Measurements from ENCODE around the gene TECPR1.

Gene TECPR1

DNA sequence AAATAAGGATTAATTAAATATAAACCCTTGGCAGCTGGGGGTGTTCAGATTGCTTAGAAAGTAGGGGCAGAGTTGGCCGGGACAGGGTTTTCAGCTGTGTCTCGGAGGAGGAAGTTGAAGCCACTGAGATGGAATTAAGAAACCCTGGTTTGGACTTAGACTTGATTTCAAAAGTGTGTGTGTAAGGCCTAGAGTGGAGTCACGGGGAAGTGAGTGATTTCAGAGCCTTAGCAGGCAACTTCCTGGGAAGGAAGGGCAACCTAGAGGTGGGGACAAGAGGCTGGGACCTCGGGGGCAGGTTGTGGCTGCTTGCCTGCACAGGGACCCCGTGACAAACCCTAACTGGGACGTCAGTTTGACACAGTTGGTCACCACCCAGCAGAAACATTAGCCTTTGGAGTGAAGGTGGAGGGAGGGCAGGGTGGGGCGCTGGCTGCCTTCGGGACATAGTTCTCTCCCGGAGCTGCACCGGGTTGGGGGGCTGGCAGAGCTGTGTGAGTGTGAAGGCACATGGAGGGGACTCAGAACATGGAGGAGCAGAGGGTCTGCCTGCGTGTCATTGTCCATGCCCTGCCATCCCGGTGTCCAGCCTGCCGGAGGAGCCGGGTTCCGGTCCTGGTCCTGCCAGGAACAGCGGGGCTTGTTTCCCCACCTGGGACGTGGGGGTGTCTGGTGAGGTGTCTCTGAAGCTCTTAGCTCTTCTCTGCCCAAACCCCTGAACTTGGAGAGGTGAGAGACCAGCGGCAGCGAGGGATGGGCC, 31.3 kb upstream of the TECPR1 start:
- DNase-seq (ENCODE audit: low read depth in 2 of 2): no peak

DNA sequence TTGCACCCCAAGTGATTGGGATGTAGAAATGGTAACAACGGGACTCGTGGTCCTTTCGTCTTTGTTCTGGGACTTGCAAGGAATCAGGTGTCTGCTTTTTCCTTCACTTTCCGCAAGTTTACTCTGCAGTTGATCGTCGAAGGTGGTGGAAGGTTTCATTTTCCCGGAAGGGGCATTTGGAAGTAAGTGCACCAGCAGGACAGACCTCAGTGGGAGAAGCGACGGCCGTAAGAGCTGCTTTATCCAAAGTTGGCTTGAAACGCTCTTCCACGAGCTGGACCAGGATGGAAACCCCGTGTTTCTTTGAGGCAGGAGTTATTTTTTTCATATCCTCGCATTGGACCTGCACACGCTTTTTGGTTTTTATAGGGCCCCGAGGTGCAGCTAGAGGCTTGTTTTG, 30.7 kb upstream of the TECPR1 start:
- no peak for DNase-seq (ENCODE audit: low read depth in 2 of 2)

DNA sequence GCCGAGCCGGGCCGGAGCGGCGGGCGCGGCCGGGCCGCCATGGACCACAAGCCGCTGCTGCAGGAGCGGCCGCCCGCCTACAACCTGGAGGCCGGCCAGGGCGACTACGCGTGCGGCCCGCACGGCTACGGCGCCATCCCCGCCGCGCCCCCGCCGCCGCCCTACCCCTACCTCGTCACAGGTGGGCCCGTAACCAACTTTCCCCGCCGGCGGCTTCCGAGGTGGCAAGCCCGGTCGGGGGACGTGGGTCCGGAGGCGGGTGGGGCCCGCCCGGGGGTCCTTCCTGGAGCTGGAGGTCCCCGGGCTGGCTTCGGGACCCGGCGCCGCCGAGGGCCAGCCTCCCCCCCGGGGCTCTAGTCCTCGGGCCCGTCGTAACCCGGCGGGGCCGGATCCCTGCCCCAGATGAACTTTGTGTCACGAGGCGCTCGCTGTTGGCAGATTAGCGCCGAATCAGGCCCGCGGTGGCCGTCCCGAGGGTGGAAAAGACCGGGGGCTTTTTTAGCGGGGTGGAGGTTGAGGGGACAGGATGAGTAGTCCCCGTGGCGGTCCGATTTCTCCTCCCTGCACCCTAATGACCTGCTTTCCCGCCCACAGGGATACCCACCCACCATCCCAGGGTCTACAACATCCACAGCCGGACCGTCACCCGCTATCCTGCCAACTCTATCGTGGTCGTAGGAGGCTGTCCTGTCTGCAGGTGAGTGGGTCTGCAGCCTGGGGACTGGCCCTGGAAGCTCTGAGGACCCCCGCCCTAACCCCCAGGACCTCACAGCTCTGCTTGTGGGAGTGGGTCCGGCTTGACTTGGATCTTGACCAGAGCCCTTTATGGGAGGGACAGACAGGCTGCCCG, 29.9 kb upstream of the TECPR1 start:
- peak; percentile 8 to 16 for DNase-seq (ENCODE audit: low read depth in 2 of 2)

DNA sequence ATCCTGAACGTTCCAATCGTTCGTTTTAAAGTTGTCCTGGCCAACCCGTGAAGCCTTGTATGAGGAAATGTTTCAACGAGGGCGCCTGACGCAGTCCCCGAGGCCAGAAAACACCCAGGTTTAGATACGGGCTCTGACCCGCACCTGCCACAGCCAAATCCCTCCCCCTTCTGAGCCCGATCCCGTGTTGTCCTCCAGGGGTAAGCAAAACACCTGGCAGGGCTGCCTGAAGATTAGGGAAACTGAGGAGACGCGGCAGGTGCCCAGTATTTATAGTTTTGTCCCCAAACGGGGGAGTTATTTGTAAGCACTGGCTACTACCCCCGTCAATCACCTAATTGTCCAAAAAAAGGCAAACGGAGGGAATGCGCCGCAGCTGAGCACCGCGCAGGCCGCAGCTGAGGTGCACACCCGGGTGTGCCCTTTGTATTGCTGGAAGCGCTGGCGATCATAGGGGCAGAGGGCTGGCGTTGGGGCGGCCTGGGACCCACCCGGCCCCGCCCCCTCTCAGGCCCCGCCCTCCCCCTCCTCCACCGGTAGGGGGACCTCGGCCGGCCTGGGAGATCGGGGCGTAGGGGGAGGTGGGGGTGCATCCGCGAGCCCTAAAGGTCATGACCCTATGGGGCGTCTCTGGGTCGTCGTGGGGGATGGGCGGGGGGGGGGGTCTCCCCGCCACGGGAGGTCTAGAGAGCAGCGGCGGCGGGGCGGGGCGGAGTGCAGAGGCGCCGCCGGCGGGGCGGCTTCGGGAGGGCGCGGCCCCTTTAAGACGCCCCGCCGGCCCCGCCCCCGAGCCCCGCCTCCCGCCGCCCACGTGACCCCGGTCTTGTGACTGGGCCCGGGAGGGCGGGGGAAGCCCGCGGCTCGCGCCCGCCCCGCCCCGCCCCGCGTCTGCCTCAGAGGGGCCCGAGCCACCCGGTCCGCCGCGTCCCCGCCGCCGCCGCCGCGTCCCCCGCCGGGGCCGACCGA, 29.0 kb upstream of the TECPR1 start, which contains the start of gene BRI3:
TSS of gene BRI3 (plus strand) at position 896 of the 966 bp plus-strand sequence. CDS start 110 bp downstream, outside the sequence.
- DNase-seq (ENCODE audit: low read depth in 2 of 2): peak; percentile 83 to 91

DNA sequence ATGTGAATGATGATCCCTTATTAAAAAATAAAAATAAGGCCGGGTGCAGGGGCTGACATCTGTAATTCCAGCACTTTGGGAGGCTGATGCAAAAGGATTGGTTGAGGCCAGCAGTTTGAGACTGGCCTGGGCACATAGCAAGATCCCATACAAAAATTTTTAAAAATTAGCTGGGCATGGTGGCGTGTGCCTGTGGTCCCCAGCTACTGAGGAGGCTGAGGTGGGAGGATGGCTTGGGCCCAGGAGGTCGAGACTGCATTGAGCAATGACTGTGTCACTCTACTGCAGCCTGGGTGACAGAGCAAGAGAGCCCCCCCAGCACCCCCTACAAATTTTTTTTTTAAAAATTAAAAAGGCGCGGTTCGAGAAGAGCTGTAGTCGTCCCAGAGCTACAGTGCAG, 28.3 kb upstream of the TECPR1 start:
- DNase-seq (ENCODE audit: low read depth in 2 of 2): no peak

DNA sequence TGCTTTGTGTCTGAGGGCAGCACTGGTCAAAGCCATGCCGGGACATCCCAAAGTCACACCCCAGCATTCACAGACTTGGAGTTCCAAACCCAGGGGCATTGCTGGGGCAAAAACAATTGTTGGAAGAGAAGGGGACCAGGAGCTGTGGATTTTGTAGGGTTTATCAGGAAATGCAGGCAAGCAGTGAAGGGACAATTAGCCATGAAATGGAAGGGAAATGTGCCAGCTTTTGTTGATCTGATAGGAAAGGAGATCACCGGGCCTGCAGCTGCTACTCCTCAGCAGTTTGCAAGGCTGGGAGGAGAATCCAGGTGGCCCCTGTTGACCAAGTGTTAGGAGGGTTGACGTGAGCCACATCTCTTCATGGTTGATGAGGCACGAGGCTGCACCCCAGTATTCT, 26.9 kb upstream of the TECPR1 start:
- DNase-seq (ENCODE audit: low read depth in 2 of 2): no peak

DNA sequence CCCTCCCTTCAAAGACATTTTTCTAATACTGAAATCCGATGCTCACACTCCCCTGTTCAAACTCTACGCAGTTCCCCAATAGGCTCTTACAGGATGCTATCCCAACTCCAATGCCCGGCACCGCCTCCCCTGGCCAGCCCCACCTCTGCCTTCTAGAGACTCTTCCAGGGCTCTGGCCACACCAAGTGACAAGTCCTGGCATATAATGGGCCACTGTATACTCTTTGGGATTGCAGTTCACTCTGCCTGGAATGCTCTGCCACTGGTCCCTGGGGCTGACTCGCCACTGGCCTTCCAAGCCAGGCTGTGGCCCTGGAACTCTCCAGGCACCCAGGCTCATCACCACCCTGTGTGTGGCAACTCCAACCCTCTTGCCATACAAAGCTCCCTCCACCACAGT, 26.4 kb upstream of the TECPR1 start:
- no peak for DNase-seq (ENCODE audit: low read depth in 2 of 2)

DNA sequence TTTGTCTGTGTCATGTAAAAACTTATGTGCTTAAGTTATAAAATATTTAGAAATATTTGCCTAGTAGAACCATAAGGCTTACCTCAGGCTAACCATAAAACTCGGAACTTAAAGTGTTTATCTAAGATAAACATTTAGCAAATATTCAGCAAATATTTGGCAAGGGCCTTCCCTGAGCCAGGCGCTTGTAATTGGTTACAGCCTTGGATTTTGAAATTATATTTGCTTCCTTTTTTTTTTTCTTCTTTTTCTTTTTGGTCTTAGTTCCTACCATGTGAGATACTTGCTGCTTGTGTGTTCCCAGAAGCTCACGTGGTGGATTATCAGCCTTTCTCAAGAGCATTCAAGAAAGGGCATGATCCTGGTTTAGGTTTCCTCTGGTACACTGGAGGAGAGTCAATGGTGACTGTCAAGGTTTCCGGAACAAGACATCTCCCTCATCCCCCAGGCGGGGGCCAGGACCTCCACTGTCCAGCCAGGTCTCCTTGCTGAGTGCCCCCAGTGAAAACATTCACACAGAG, 24.3 kb upstream of the TECPR1 start:
- no peak for DNase-seq (ENCODE audit: low read depth in 2 of 2)

DNA sequence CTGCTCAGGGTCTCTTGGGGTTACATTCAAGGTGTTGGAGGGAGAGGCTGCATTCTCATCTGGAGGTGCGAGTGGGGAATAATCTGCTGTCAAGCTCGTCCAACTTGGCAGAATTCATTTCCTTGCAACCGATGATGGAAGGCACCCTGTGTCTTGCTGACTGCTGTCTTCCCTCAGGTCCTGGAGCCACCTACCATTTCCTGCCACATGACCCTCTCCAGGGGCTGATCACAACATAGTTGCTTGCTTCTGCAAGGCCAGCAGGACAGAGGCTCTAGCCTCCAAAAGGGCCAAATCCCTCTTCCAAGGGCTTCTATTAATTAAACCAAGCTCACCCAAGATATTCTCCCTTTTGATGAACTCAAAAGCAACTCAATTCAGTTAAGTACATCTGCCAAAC, 15.3 kb upstream of the TECPR1 start:
- no peak for DNase-seq (ENCODE audit: low read depth in 2 of 2)

DNA sequence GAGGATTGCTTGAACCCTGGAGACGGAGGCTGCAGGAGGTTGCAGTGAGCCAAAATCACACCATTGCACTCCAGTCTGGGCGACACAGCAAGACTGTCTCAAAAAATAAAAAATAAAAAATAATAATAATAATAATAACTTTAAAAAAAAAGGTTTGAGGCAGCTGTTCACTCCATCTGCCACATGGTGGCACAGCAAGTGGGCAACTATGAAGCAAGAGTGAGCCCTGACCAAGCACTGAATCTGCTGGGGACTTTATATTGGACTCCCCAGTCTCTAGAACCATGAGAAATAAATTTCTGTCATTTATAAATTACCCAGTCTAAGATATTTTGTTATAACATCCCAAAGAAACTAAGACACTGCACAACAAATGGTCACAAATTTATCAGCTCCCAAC, 14.8 kb upstream of the TECPR1 start:
- DNase-seq (ENCODE audit: low read depth in 2 of 2): no peak

DNA sequence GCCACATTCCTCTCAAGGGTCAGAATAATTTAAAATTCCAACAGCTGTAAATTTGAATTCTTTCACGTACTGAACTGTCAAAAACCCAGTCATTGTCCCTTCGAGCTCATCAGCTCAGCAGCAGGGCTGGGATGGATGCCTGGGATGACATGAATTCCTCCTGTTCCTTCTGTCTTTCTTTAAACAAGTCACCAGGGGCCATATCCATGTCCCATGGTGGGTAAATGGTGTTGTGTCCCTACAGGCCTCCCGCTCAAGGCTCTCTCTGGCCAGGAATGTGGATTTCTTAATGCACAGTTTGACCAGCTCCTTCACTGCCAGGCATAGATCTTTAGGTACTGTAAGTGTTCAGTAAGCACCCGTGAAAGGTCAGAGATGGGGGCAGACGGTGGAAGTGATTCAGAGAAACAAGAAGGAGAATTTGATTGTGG, 13.8 kb upstream of the TECPR1 start:
- DNase-seq (ENCODE audit: low read depth in 2 of 2): no peak

DNA sequence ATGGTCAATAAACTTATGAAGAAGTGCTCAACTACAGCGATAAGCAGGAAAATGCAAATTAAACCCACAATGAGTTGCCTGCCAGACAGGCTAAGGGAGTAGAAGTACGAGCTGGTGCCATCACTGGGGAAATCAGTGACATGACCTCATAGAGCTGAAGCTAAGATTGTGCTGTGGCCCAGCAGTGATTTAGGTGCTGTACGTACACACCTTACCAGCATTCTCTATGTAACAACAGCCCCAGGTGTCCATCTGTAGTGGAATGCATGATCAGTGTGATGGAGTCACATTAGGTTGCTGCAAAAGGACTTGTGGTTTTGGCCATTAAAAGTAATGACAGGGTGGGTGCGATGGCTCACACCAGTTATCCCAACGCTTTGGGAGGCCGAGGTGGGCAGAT, 5.7 kb upstream of the TECPR1 start:
- DNase-seq (ENCODE audit: low read depth in 2 of 2): no peak

DNA sequence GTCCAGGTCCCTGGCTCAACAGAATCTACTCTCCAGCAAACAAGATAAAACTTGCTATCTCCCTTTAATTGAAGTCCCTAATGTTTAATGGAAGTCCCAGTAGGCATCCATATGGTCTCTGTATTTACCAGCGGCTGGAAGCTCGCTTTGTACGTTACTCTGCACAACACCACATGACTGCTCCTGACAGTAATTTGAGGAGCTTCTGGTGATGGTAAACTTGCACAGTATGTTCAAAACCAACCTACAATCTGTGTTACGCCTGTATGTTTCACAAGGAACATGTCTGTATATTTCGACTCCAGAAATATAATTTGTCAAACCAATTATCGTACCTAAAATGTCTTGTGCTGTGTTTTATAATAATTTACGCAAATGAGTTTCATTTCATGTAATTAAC, 4.4 kb upstream of the TECPR1 start:
- DNase-seq (ENCODE audit: low read depth in 2 of 2): no peak

DNA sequence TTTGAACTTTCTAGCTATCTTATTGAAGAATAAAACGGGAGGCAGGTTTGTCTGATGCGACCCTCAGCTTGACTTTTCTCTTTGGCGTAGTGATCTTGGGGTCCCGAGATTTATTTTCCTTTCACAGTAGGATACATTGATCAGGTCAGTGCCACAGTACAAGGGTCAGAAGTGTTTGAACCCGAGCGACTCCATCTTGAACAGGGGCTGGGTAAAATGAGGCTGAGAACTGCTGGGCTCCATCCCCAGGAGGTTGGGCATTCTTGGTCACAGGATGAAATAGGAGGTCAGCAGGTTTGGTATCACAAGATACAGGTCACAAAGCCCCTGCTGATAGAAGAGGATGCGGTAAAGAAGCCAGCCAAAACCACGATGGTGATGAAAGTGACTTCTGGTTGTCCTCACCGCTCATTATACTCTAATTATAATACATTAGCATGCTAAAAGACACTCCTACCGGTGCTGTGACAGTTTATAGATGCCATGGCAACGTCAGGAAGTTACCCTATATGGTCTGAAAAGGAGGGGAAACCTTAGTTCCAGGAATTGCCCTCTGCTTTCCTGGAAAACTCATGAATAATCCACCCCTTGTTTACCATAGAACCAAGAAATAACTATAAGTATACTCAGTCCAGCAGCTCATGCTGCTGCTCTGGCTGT, 3.0 kb upstream of the TECPR1 start:
- no peak for DNase-seq (ENCODE audit: low read depth in 2 of 2)

DNA sequence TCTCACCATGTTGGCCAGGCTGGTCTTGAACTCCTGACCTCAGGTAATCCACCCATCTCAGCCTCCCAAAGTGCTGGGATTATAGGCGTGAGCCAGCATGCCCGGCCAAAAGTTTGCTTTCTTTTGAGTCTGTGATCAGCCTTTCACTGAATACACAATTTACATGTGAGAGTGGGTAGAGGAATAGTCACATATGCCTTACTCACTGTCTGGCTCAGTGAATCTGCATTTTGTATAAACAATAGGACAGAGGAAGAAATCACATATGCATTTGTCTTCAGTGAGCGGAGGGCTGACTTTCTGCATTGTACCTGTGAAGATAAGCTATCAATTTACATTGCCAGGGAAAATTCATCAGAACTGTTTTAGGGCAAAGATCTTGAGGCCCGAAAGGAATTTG, 2.5 kb upstream of the TECPR1 start:
- DNase-seq (ENCODE audit: low read depth in 2 of 2): no peak

DNA sequence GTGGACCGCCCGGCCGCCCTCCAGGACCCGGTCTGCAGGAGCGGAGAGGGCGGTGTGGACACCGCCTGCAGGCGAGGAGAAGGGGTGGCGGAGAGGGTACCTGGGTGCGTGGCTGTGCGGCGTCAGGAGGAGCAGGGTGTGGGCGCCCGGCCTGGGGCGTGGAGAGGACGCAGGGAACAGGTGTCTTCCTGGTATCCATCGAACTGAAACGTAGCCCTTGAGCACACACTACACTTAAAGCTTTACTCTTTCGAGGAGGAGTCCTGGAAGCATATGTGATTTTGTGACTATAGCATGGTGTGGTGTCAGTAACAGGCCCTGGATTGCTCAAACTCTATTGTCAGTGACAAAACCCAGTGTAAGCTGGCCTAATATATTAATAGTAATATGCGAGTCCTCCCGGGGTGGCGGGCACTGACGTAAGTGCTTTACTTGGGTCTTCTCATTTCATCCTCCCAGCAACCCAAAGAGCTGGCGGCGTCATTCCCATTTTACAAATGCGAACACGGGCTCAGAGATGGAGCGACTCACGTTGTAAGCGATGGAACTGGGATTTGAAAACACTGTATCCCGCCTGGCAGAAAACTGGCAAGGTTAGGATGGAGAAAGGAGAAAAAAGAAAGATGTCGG, 508 bp upstream of the TECPR1 start:
- DNase-seq (ENCODE audit: low read depth in 2 of 2): no peak

DNA sequence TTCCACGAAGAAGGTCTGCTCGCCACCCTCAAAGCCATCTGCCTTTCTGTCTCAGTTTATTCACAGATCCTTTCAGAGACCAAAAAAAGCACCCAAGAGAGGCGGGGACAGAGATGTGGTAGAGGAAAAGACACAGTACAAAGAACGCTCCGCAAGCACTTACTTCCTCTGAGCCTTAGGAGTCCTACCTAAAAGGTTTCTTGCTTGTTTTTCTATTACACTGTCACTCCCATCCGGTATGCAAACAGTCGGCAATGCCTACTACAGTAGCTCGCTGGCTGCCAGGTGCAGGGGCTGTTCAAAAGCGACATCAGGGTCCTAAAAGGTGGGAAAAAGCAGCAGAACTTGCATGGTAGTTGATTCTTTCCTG, 816 bp downstream of the TECPR1 start:
- DNase-seq (ENCODE audit: low read depth in 2 of 2): no peak

DNA sequence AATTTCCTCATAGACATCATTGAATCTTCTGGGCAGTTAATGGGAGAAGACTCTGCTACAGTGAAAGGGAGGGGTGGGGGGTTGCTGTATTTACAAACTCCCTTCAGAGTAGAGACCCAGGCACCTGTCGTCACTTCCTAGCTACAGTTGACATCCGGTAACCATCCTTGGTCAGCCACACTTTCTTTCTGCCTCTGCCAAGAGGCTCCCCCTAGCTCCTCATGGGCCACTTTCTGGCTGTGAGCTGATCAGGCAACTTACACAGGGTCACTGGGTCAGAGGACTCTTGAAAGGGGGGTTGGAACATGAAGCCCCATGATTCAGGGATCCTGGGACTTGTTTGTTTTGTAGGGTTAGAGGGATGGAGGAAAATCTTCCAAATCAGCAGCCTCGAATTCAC, 1.2 kb downstream of the TECPR1 start:
- no peak for DNase-seq (ENCODE audit: low read depth in 2 of 2)

DNA sequence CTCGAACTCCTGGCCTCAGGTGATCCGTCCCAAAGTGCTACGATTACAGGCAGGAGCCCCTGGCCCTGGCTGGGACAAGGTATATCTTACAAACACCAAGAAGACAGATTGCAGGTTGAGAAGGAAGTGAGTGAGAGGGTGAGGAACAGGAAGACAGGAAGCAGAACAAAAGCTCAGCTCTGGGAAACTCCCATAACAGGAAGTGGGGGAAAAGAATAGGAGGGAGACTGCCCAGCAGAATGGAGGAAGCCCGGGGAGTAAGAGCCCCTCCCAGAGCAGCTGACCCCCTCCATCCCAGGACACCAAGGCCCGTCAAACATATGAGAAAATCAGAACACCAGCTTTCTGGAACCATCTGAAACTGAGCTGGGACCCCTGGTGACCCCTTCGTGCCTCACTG, 2.9 kb downstream of the TECPR1 start:
- no peak for DNase-seq (ENCODE audit: low read depth in 2 of 2)

DNA sequence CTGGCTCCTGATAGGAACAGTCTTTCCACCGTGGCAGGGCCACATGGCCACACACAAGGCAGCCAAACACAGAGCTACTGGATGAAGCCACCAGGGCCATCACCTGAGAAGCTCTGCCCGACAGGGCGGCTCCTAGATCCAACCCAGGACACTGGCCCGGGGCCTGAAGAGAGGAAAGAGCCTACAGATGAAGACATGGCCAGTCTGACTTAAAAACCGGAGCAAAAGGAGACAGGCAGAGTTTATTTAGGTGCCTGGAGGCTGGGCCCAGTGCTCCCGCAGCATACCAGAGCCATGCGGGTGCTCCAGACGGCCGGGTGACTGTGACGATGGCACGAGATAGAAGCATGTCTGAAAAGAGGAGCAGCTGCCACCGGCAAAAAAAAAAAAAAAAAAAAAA, 3.9 kb downstream of the TECPR1 start:
- DNase-seq (ENCODE audit: low read depth in 2 of 2): no peak

DNA sequence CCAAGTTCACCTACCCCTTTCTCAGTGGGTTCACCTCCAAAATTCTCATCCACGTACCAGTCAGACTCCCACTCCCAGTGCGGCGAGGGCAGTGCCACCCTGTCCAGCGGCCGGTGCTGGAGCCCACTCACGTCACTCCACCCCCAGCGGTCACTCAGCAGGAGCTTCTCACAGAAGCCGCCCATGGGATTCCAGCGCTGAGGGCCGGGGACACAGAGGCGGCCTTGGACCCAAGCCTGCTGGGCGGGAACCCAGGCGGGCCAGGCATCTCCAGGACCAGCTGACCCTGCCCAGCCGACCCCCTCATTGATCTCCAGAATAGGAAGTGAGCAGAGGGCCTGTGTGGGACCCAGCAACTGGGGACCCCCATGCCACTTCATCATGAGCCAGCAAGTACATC, 7.2 kb downstream of the TECPR1 start:
- DNase-seq (ENCODE audit: low read depth in 2 of 2): no peak

Data from activated CD8-positive, alpha-beta memory T cell treated with anti-CD3 and anti-CD28 coated beads for 4 hours (primary cell).